ENCODE results near the gene SPATA31C2.
"Not testable (repeated sequence)": the region's sequence is repeated elsewhere in the genome, so short reads cannot be mapped to it uniquely, and the experiment has no call there.

SPATA31C2 gene

GRCh38 chr9:88129556-88129955, 8.7 kb downstream of the SPATA31C2 start:
- H3K9me3 ChIP-seq (ENCODE audit: control insufficient read depth in 2 of 2, low read length in 2 of 2); H3K4me1 ChIP-seq (ENCODE audit: control insufficient read depth in 2 of 2, insufficient read depth in 2 of 2, low read length in 2 of 2); H3K27ac ChIP-seq (ENCODE audit: low read depth in 2 of 2, low read length in 2 of 2); H3K9ac ChIP-seq (ENCODE audit: low read depth in 1 of 2, low read length in 2 of 2); H3K36me3 ChIP-seq (ENCODE audit: control insufficient read depth in 2 of 2, insufficient read depth in 2 of 2, low read length in 2 of 2); H3K27me3 ChIP-seq (ENCODE audit: control insufficient read depth in 2 of 2, insufficient read depth in 2 of 2, low read length in 2 of 2); H3K4me3 ChIP-seq (ENCODE audit: low read length in 2 of 2): not testable (repeated sequence)

- H3K9me3 ChIP-seq (ENCODE audit: control insufficient read depth in 2 of 2, low read length in 2 of 2); H3K36me3 ChIP-seq (ENCODE audit: control insufficient read depth in 2 of 2, insufficient read depth in 2 of 2, low read length in 2 of 2); H3K4me3 ChIP-seq (ENCODE audit: low read length in 2 of 2); H3K4me1 ChIP-seq (ENCODE audit: control insufficient read depth in 2 of 2, insufficient read depth in 2 of 2, low read length in 2 of 2); H3K27ac ChIP-seq (ENCODE audit: low read depth in 2 of 2, low read length in 2 of 2); H3K27me3 ChIP-seq (ENCODE audit: control insufficient read depth in 2 of 2, insufficient read depth in 2 of 2, low read length in 2 of 2); H3K9ac ChIP-seq (ENCODE audit: low read depth in 1 of 2, low read length in 2 of 2): not testable (repeated sequence)
Measured at GRCh38 chr9:88127700-88128300, 10.5 kb downstream of the SPATA31C2 start.

DNA sequence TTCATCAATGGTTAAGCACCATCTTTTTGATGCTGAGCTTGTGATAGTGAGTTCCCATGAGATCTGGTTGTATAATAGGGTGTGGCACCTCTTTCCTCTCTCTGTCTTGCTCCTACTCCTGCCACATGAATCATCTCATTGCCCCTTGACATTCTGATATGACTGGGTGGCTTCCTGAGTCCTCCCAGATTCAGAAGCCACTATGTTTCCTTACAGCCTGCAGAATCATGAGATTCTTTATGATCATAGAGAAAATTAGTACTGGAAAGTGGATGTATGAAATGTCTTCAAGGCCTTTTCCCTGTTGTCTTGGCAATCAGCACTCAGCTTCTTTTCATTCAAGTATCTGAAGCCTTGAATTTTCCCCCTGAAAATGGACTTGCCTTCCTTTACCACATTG, 14.9 kb downstream of the SPATA31C2 start:
- H3K36me3 ChIP-seq (ENCODE audit: control insufficient read depth in 2 of 2, insufficient read depth in 2 of 2, low read length in 2 of 2); H3K27me3 ChIP-seq (ENCODE audit: control insufficient read depth in 2 of 2, insufficient read depth in 2 of 2, low read length in 2 of 2); H3K27ac ChIP-seq (ENCODE audit: low read depth in 2 of 2, low read length in 2 of 2); H3K9ac ChIP-seq (ENCODE audit: low read depth in 1 of 2, low read length in 2 of 2); H3K4me1 ChIP-seq (ENCODE audit: control insufficient read depth in 2 of 2, insufficient read depth in 2 of 2, low read length in 2 of 2); H3K9me3 ChIP-seq (ENCODE audit: control insufficient read depth in 2 of 2, low read length in 2 of 2); H3K4me3 ChIP-seq (ENCODE audit: low read length in 2 of 2): not testable (repeated sequence)

DNA sequence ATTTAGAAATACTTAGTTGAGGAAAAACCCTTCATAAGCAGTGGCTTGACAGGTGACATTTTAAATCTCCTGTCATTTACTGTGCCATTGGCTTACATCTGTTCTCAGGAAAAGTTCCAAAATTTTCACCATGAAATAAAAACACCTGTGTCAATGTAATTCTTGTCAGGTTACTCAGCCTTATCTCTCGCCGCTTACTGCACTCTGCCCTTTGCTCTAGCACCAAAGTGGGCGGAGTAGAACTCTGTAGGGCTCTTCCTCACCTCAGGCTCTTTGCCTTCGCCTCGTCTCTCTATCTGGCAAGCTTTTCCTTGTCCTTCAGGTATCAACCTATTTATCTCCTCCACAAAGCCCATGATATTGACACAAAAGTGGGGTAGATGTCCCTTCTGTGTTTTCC, 20.2 kb downstream of the SPATA31C2 start:
- not testable (repeated sequence) for H3K4me1 ChIP-seq (ENCODE audit: control insufficient read depth in 2 of 2, insufficient read depth in 2 of 2, low read length in 2 of 2); H3K27me3 ChIP-seq (ENCODE audit: control insufficient read depth in 2 of 2, insufficient read depth in 2 of 2, low read length in 2 of 2); H3K27ac ChIP-seq (ENCODE audit: low read depth in 2 of 2, low read length in 2 of 2); H3K4me3 ChIP-seq (ENCODE audit: low read length in 2 of 2); H3K36me3 ChIP-seq (ENCODE audit: control insufficient read depth in 2 of 2, insufficient read depth in 2 of 2, low read length in 2 of 2); H3K9me3 ChIP-seq (ENCODE audit: control insufficient read depth in 2 of 2, low read length in 2 of 2); H3K9ac ChIP-seq (ENCODE audit: low read depth in 1 of 2, low read length in 2 of 2)

- not testable (repeated sequence) for H3K4me1 ChIP-seq (ENCODE audit: control insufficient read depth in 2 of 2, insufficient read depth in 2 of 2, low read length in 2 of 2); H3K36me3 ChIP-seq (ENCODE audit: control insufficient read depth in 2 of 2, insufficient read depth in 2 of 2, low read length in 2 of 2); H3K9me3 ChIP-seq (ENCODE audit: control insufficient read depth in 2 of 2, low read length in 2 of 2); H3K27me3 ChIP-seq (ENCODE audit: control insufficient read depth in 2 of 2, insufficient read depth in 2 of 2, low read length in 2 of 2); H3K9ac ChIP-seq (ENCODE audit: low read depth in 1 of 2, low read length in 2 of 2); H3K27ac ChIP-seq (ENCODE audit: low read depth in 2 of 2, low read length in 2 of 2); H3K4me3 ChIP-seq (ENCODE audit: low read length in 2 of 2)
Measured at GRCh38 chr9:88114968-88115612, 23.2 kb downstream of the SPATA31C2 start.

DNA sequence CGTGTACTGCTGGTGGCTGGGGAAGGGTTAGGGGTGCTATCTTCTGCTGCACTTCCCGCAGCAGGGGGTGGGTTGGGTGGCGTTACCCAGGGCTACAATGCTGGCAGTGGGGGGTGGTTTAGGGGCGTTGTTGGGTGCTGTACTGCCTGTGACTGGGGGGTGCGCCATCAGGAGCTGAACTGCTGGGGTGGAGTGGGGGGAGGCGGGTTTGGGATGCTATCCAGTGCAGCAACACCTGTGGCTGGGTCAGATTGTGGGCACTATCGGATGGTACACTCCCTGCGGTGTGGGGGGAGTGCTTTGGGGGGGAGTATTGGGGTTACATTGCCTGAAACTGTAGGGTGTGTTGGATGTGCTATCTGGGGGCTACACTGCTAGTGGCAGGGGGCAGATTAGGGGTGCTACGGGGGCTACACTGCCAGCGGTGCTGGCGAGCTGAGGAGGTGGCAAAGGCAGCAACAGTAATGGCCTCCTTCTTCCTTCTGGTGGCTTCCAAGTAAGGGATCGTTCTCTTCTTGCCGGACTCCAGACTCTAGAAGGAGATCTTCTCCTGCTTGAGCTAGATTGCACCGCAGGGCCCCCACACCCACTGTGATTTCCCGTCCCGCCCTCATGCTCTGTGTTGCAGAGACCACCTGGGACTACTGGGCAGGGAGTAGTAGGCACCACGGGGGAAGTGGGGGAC, 23.9 kb downstream of the SPATA31C2 start:
- not testable (repeated sequence) for H3K27ac ChIP-seq (ENCODE audit: low read depth in 2 of 2, low read length in 2 of 2); H3K4me3 ChIP-seq (ENCODE audit: low read length in 2 of 2); H3K27me3 ChIP-seq (ENCODE audit: control insufficient read depth in 2 of 2, insufficient read depth in 2 of 2, low read length in 2 of 2); H3K4me1 ChIP-seq (ENCODE audit: control insufficient read depth in 2 of 2, insufficient read depth in 2 of 2, low read length in 2 of 2); H3K9ac ChIP-seq (ENCODE audit: low read depth in 1 of 2, low read length in 2 of 2); H3K36me3 ChIP-seq (ENCODE audit: control insufficient read depth in 2 of 2, insufficient read depth in 2 of 2, low read length in 2 of 2); H3K9me3 ChIP-seq (ENCODE audit: control insufficient read depth in 2 of 2, low read length in 2 of 2)

DNA sequence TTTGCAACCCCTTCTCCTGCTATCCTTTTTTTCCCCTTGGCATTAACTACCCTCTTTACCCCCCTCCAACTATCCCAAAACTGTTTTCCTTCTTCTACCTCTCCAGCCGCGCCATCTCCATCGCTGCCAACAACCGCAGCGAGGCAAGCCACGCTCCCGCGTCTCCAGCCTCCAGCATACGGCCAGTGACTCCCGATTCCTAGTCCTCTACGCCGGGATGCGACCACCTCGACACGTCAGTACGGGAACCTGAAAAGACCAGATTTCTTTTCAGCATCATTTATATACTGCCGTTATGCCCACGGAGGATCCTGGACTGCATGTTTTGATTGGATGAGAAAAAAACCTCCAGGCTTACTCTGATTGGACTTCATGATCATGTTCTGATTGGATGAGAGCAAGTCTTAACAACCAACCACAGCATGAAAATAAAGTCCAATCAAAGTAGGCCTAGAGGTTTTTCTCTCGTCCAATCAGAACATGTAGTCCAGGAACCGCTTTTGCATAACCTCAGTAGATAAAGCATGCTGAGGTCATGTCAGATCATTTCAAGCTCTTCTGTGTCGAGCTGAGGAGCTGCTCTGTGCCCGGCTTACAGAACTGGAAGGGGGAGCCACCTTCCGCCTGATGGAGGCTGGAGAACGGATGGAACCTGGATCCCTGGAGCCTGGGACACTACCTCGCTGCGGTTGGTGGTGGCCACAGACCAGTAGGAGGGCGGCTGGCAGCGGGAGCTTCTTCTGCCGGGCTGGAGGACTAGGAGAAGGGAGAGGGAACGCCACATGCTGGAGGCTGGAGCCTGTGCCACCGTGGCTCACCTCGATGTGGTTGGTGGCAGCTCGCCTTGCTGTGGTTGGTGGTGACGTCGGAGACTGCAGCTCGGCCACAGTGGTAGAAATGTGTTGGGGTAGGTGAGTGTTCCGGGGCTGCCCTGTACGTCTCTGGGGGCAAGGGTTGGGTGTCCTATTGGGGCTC, 24.8 kb downstream of the SPATA31C2 start:
- not testable (repeated sequence) for H3K36me3 ChIP-seq (ENCODE audit: control insufficient read depth in 2 of 2, insufficient read depth in 2 of 2, low read length in 2 of 2); H3K27ac ChIP-seq (ENCODE audit: low read depth in 2 of 2, low read length in 2 of 2); H3K27me3 ChIP-seq (ENCODE audit: control insufficient read depth in 2 of 2, insufficient read depth in 2 of 2, low read length in 2 of 2); H3K4me1 ChIP-seq (ENCODE audit: control insufficient read depth in 2 of 2, insufficient read depth in 2 of 2, low read length in 2 of 2); H3K4me3 ChIP-seq (ENCODE audit: low read length in 2 of 2); H3K9me3 ChIP-seq (ENCODE audit: control insufficient read depth in 2 of 2, low read length in 2 of 2); H3K9ac ChIP-seq (ENCODE audit: low read depth in 1 of 2, low read length in 2 of 2)

DNA sequence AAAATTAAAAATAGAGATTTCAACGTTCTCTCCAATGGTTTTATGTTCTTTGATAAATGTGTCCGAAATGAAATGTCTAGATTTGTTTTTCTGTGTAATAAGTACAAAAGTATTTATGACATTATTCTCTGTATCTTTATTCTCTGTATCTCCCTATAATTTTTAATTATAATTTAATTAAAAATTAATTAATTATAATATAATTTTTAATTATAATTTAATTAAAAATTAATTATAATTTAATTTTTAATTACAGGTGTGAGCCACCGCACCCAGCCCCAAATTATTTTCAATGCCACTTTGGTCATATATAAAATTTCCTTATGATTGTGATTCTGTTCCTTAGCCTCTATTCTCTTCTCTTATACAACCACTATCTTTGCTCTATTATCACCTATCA, 28.2 kb downstream of the SPATA31C2 start:
- no peaks in the 10 kb centered on the region for H3K36me3 ChIP-seq (ENCODE audit: control insufficient read depth in 2 of 2, insufficient read depth in 2 of 2, low read length in 2 of 2)
- H3K4me3 ChIP-seq (ENCODE audit: low read length in 2 of 2), result no peak overlapping the region
- H3K9ac ChIP-seq (ENCODE audit: low read depth in 1 of 2, low read length in 2 of 2), result no peak overlapping the region
- no peak overlapping the region for H3K27ac ChIP-seq (ENCODE audit: low read depth in 2 of 2, low read length in 2 of 2)
- H3K27me3 ChIP-seq (ENCODE audit: control insufficient read depth in 2 of 2, insufficient read depth in 2 of 2, low read length in 2 of 2), result no peaks in the 10 kb centered on the region
- no peaks in the 10 kb centered on the region for H3K4me1 ChIP-seq (ENCODE audit: control insufficient read depth in 2 of 2, insufficient read depth in 2 of 2, low read length in 2 of 2)
- no peaks in the 10 kb centered on the region for H3K9me3 ChIP-seq (ENCODE audit: control insufficient read depth in 2 of 2, low read length in 2 of 2)

DNA sequence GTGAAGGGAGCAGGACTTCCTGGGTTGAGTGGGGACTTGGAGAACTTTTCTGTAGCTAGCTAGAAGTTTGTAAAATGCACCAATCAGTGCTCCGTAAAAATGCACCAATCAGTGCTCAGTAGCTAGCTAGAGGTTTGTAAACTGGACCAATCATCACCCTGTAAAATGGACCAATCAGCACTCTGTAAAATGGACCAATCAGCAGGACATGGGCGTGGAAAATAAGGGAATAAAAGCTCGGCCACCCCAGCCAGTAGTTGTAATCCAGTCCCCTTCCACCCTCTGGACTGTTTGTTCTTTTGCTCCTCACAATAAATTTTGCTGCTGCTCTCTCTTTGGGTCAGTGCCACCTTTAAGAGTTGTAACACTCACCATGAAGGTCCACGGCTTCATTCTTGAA, 29.5 kb downstream of the SPATA31C2 start:
- no peaks in the 10 kb centered on the region for H3K4me1 ChIP-seq (ENCODE audit: control insufficient read depth in 2 of 2, insufficient read depth in 2 of 2, low read length in 2 of 2)
- H3K36me3 ChIP-seq (ENCODE audit: control insufficient read depth in 2 of 2, insufficient read depth in 2 of 2, low read length in 2 of 2), result no peaks in the 10 kb centered on the region
- H3K27ac ChIP-seq (ENCODE audit: low read depth in 2 of 2, low read length in 2 of 2), result no peak overlapping the region
- no peak overlapping the region for H3K9ac ChIP-seq (ENCODE audit: low read depth in 1 of 2, low read length in 2 of 2)
- no peaks in the 10 kb centered on the region for H3K27me3 ChIP-seq (ENCODE audit: control insufficient read depth in 2 of 2, insufficient read depth in 2 of 2, low read length in 2 of 2)
- H3K9me3 ChIP-seq (ENCODE audit: control insufficient read depth in 2 of 2, low read length in 2 of 2), result no peaks in the 10 kb centered on the region
- no peak overlapping the region for H3K4me3 ChIP-seq (ENCODE audit: low read length in 2 of 2)

DNA sequence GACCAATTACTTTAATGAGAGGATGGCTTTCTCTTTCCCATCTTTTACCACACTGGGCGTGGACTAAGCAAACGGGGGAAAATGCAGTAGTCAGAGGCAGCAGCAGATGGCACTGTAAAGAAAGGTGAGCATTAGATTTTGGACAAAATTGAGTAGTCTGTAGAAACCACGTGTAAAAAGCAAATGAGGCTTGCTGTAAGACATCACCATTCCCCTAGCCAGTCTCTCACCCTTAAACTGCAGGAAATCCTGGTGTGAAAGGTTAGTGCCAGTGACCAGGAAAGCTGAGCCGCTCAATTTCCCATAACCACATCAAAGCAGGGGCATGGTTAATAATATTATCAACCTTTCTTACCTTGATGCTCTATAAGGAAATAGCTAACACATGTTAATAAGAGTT, 31.8 kb downstream of the SPATA31C2 start:
- Histone ChIP-seq H3K27ac (ENCODE audit: low read depth in 2 of 2, low read length in 2 of 2) (no peak overlapping the region), H3K27me3 (ENCODE audit: control insufficient read depth in 2 of 2, insufficient read depth in 2 of 2, low read length in 2 of 2) (no peaks in the 10 kb centered on the region), H3K4me1 (ENCODE audit: control insufficient read depth in 2 of 2, insufficient read depth in 2 of 2, low read length in 2 of 2) (no peaks in the 10 kb centered on the region), H3K9ac (ENCODE audit: low read depth in 1 of 2, low read length in 2 of 2) (no peak overlapping the region), H3K36me3 (ENCODE audit: control insufficient read depth in 2 of 2, insufficient read depth in 2 of 2, low read length in 2 of 2) (no peaks in the 10 kb centered on the region), H3K9me3 (ENCODE audit: control insufficient read depth in 2 of 2, low read length in 2 of 2) (no peaks in the 10 kb centered on the region), H3K4me3 (ENCODE audit: low read length in 2 of 2) (no peak overlapping the region)

Data from mucosa of rectum (tissue), 2 donors.